GM12873 (cell line): Measurements from ENCODE around the gene ITGB8.

ENCODE experiments used
- CTCF ChIP-seq: IDR thresholded peaks from 2 replicates; pipeline ENCODE4 v1.5.1; 2012; ENCODE audit warnings: low read depth, mild to moderate bottlenecking, moderate library complexity, low read length, control low read depth; ENCODE audit not compliant: insufficient read depth; ENCODE audit errors: missing control alignments

ITGB8 gene

GRCh38 chr7:20408467-20408826 is 77.7 kb downstream of the ITGB8 start:
- TF ChIP-seq CTCF, result no peak

- TF ChIP-seq CTCF, result no peak
Observed at GRCh38 chr7:20409961-20410360, 79.3 kb downstream of the ITGB8 start.

- TF ChIP-seq CTCF, result no peak
Observed at GRCh38 chr7:20411372-20411771, 80.7 kb downstream of the ITGB8 start.

GRCh38 chr7:20412032-20412431 is 81.3 kb downstream of the ITGB8 start:
- TF ChIP-seq CTCF, result no peak

GRCh38 chr7:20417260-20417659 is 86.6 kb downstream of the ITGB8 start:
- no peak for TF ChIP-seq CTCF

- TF ChIP-seq CTCF, result no peak
Observed at GRCh38 chr7:20417675-20418382, 87.1 kb downstream of the ITGB8 start.

GRCh38 chr7:20424500-20424899 is 93.8 kb downstream of the ITGB8 start:
- no peak for TF ChIP-seq CTCF
